OCI-LY1 (cell line): Measurements from ENCODE around the gene NOSTRIN.

Experiments used
- H2AFZ ChIP-seq: fragments of 200-600 bp; sonication (generic), shearing (Covaris generic); 2 replicates; pipeline ENCODE4 v1.6.0; 2014; ENCODE audit warnings: antibody characterized with exemption, mild to moderate bottlenecking, low read length
- H3F3A ChIP-seq: fragments of 200-600 bp; sonication (generic), shearing (Covaris generic); 2 replicates; pipeline ENCODE4 v1.6.0; 2014; ENCODE audit warnings: mild to moderate bottlenecking, antibody characterized with exemption, low read length, moderate library complexity; ENCODE audit not compliant: insufficient read depth
- H3K27ac ChIP-seq: fragments of 200-600 bp; sonication (generic); 2 replicates; pipeline ENCODE4 v1.5.1; 2014; ENCODE audit warnings: low read length, mixed run types, mild to moderate bottlenecking, low read depth; ENCODE audit not compliant: poor library complexity, severe bottlenecking
- H3K27me3 ChIP-seq: fragments of 200-600 bp; sonication (generic); 2 replicates; pipeline ENCODE4 v1.6.0; 2014; ENCODE audit warnings: antibody characterized with exemption, mild to moderate bottlenecking, low read length, moderate library complexity; ENCODE audit not compliant: insufficient read depth
- H3K36me3 ChIP-seq: fragments of 200-600 bp; sonication (generic); 2 replicates; pipeline ENCODE4 v1.6.1; 2014; ENCODE audit warnings: mild to moderate bottlenecking, antibody characterized with exemption, low read length, moderate library complexity, mixed read lengths; ENCODE audit not compliant: insufficient read depth
- H3K4me1 ChIP-seq: fragments of 200-600 bp; sonication (generic); 2 replicates; pipeline ENCODE4 v1.5.1; 2014; ENCODE audit warnings: mild to moderate bottlenecking, low read length, moderate library complexity; ENCODE audit not compliant: insufficient read depth, severe bottlenecking
- H3K4me2 ChIP-seq: fragments of 200-600 bp; sonication (generic), shearing (Covaris generic); 2 replicates; pipeline ENCODE4 v1.6.1; 2014; ENCODE audit warnings: low read length
- H3K4me3 ChIP-seq: fragments of 200-600 bp; sonication (generic); 2 replicates; pipeline ENCODE4 v1.5.1; 2014; ENCODE audit warnings: low read length, low read depth, mild to moderate bottlenecking, mixed read lengths; ENCODE audit not compliant: poor library complexity, severe bottlenecking
- H3K79me2 ChIP-seq: fragments of 200-600 bp; shearing (Covaris generic); 2 replicates; pipeline ENCODE4 v1.6.1; 2016; ENCODE audit warnings: mixed run types, low read length, mixed read lengths; ENCODE audit not compliant: insufficient read depth
- H3K9ac ChIP-seq: fragments of 200-600 bp; sonication (generic), shearing (Covaris generic); 2 replicates; pipeline ENCODE4 v1.6.1; 2014; ENCODE audit warnings: mild to moderate bottlenecking, low read length, mixed read lengths
- H3K9me2 ChIP-seq: fragments of 200-600 bp; sonication (generic), shearing (Covaris generic); 2 replicates; pipeline ENCODE4 v1.6.1; 2014; ENCODE audit warnings: low read depth, mild to moderate bottlenecking, low read length, mixed read lengths
- H3K9me3 ChIP-seq: fragments of 200-600 bp; shearing (Covaris generic); 2 replicates; pipeline ENCODE4 v1.6.1; 2014; ENCODE audit warnings: low read length, mixed read lengths
- H4K20me1 ChIP-seq: fragments of 200-600 bp; sonication (generic), shearing (Covaris generic); 2 replicates; pipeline ENCODE4 v1.6.0; 2016; ENCODE audit warnings: mild to moderate bottlenecking, low read length; ENCODE audit not compliant: insufficient read depth
- CTCF ChIP-seq: fragments of 200-600 bp; sonication (generic), shearing (Covaris generic); IDR thresholded peaks from 2 replicates; pipeline ENCODE4 v1.5.1; 2017; ENCODE audit warnings: mild to moderate bottlenecking, antibody characterized with exemption, low read length, moderate library complexity, mixed read lengths
- EZH2 ChIP-seq: fragments of 200-600 bp; sonication (generic), shearing (Covaris generic); IDR thresholded peaks from 2 replicates; pipeline ENCODE4 v1.8.0; 2017; ENCODE audit warnings: borderline replicate concordance, mixed run types, mild to moderate bottlenecking, antibody characterized with exemption, low read length, moderate library complexity, mixed read lengths

NOSTRIN gene

DNA sequence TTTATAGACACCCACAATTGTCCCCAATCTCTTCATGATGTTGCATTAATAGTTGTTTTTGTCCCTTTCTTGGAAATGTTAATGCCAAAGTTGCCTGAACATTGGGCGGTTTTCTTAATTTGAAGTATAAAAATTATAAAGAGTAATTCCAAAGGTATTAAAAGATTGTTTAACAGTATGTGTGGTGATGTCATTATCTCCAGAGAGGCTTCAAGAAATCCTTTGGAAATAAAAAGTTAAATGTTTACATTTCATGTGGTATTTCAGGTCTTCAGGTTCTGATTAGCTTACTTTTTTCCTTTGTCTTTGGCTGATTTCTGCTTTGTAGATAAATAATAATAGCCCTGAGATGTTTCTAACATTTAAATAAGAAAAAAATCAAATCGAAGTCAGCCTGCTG lies 29.3 kb upstream of the NOSTRIN start:
- H3K9ac ChIP-seq, result no peak overlapping the region
- no peak for TF ChIP-seq EZH2
- TF ChIP-seq CTCF, result no peak
- H3K79me2 ChIP-seq, result no peaks in the 10 kb centered on the region
- no peaks in the 10 kb centered on the region for H3K9me3 ChIP-seq
- H4K20me1 ChIP-seq, result no peaks in the 10 kb centered on the region
- H3K9me2 ChIP-seq, result no peaks in the 10 kb centered on the region
- no peak overlapping the region for H3K27ac ChIP-seq
- H3K4me3 ChIP-seq, result no peak overlapping the region
- no peaks in the 10 kb centered on the region for H3K4me1 ChIP-seq
- no peak overlapping the region for H3K4me2 ChIP-seq
- no peak overlapping the region for H2AFZ ChIP-seq
- H3F3A ChIP-seq, result no peaks in the 10 kb centered on the region
- no peaks in the 10 kb centered on the region for H3K27me3 ChIP-seq
- H3K36me3 ChIP-seq, result no peaks in the 10 kb centered on the region

DNA sequence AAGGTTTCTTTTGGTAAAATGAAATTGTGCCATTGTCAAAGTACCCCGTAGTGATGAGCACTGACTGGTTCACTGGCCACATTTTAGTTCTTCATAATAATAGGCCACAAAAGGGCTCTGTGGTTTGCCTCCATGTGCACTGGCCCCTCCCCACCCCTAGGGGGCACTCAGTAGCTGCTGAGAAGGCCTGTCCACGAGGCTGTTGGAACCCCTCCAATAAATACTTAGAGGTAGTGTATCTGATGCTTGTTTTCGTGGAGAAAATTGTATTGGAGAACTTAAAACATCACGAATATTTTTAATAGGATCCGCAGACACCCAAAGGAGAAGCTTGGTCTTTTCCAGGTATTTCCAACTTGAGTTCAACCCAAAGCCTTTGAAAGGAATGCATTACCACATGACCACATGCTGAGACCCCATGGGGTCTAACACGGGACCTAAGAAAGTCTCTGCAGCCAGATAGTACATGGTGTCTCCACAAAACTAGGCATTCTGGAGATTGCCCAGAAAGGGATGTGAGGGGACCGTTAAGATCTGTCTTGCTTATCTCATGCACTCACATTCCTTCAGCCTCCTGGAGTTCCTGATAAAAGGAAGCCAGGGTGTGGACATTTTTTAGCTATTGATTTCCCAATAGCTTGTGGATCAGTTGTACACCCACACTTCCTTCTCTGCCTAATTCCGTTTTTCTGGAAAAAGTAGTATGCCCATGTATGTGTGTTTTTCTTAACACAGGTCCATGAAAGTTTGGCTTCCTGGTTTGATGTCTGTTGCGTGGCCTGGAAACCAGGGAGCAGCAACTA lies 28.5 kb upstream of the NOSTRIN start:
- TF ChIP-seq CTCF, result peak; percentile 91
- TF ChIP-seq EZH2, result no peak

DNA sequence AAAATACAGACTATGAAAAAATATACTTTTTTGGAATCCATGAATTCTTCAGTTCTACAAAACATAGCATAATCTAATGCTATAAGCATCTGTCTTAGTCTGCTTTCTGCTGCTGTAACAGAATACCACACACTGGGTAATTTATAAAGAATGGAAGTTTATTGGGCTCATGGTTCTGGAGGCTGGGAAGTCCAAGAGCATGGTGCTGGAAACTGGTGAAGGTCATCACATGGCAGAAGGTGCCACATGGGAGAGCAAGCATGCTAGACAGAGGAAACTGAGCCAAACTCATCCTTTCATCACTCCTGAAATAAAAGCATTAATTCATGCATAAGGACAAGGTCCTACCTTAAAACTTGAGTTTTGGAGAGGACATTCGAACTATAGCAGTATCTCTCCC lies 26.6 kb upstream of the NOSTRIN start:
- H3K27ac ChIP-seq, result no peak overlapping the region
- H3K79me2 ChIP-seq, result no peaks in the 10 kb centered on the region
- no peaks in the 10 kb centered on the region for H4K20me1 ChIP-seq
- H3F3A ChIP-seq, result no peaks in the 10 kb centered on the region
- H3K9ac ChIP-seq, result no peak overlapping the region
- H3K4me2 ChIP-seq, result no peak overlapping the region
- no peaks in the 10 kb centered on the region for H3K9me3 ChIP-seq
- no peaks in the 10 kb centered on the region for H3K27me3 ChIP-seq
- H3K36me3 ChIP-seq, result no peaks in the 10 kb centered on the region
- H3K4me3 ChIP-seq, result no peak overlapping the region
- H3K4me1 ChIP-seq, result no peaks in the 10 kb centered on the region
- TF ChIP-seq EZH2 (no peak), CTCF (no peak)
- no peaks in the 10 kb centered on the region for H3K9me2 ChIP-seq
- no peak overlapping the region for H2AFZ ChIP-seq

More for the DNA sequence above, 28.5 kb upstream of the NOSTRIN start:
- H3K27ac ChIP-seq, result no peak overlapping the region
- no peaks in the 10 kb centered on the region for H3K79me2 ChIP-seq
- no peaks in the 10 kb centered on the region for H3F3A ChIP-seq
- H3K36me3 ChIP-seq, result no peaks in the 10 kb centered on the region
- H3K4me2 ChIP-seq, result no peak overlapping the region
- no peak overlapping the region for H3K9ac ChIP-seq
- H4K20me1 ChIP-seq, result no peaks in the 10 kb centered on the region
- H2AFZ ChIP-seq, result no peak overlapping the region
- H3K4me3 ChIP-seq, result no peak overlapping the region
- no peaks in the 10 kb centered on the region for H3K4me1 ChIP-seq
- H3K27me3 ChIP-seq, result no peaks in the 10 kb centered on the region
- H3K9me2 ChIP-seq, result no peaks in the 10 kb centered on the region
- no peaks in the 10 kb centered on the region for H3K9me3 ChIP-seq
